Raji (cell line): Measurements from ENCODE around the gene NXPH4.

Experiments
- POLR2A ChIP-seq: IDR thresholded peaks from 2 replicates; pipeline ENCODE4 v1.6.1; 2011; ENCODE audit warnings: low read depth, low read length, control low read depth; ENCODE audit not compliant: insufficient read depth

NXPH4 gene

DNA sequence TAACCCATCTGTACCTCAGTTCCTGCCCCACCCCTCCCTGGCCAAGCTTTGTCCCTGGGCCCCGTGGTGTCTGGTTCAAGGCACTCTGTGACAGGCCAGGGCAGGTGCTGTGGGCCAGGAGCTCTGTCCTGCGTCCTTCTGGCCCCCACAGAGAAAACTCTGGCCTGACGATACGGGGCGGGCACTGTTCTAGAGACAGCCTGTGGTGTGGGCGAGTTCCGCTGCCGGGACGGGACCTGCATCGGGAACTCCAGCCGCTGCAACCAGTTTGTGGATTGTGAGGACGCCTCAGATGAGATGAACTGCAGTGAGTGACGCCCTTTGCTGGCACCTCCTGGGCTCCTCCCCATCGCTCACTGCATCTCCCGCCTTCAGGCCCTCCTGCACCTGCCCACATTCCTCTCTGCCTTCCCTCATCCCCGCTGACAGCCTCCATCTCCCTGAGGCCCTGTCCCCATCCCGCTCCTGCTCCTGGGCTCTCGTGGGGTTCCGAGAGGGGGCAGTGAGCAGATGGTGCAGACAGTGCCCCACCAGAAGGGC is 22.8 kb upstream of the NXPH4 start:
- no peak for TF ChIP-seq POLR2A

GRCh38 chr12:57194253-57194652 is 22.3 kb upstream of the NXPH4 start:
- no peak for TF ChIP-seq POLR2A

DNA sequence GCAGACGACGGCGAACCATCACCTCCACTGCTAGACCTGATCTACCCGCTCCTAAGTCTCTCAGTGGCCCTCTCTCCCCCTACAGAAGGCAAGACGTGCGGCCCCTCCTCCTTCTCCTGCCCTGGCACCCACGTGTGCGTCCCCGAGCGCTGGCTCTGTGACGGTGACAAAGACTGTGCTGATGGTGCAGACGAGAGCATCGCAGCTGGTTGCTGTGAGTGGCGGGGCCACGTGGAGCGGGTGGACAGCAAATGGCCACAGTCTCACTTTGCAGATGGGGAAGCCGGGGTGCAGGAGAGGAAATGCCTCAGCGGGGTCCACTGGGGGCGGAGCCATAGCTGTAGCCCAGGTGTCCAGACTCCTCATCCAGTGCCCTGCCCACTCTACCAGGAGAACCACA is 21.4 kb upstream of the NXPH4 start:
- no peak for TF ChIP-seq POLR2A

DNA sequence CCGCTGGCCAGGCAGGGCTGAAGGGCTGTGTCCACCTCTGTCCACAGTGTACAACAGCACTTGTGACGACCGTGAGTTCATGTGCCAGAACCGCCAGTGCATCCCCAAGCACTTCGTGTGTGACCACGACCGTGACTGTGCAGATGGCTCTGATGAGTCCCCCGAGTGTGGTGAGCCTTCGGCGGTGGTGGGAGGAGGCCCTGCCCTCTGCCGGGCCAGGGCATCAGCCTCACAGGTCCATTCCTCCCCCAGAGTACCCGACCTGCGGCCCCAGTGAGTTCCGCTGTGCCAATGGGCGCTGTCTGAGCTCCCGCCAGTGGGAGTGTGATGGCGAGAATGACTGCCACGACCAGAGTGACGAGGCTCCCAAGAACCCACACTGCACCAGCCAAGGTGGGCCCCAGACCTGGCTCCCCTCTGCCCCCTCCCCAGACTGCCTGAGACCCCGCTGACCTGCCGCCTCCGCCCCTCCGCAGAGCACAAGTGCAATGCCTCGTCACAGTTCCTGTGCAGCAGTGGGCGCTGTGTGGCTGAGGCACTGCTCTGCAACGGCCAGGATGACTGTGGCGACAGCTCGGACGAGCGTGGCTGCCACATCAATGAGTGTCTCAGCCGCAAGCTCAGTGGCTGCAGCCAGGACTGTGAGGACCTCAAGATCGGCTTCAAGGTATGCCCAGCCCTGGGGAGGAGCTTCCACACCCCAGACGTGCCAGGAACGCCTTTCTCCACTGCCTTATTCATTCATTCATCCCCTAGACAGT is 20.8 kb upstream of the NXPH4 start:
- TF ChIP-seq POLR2A, result no peak

- no peak for TF ChIP-seq POLR2A
These were observed 20.2 kb upstream of the NXPH4 start for GRCh38 chr12:57196439-57196838.

DNA sequence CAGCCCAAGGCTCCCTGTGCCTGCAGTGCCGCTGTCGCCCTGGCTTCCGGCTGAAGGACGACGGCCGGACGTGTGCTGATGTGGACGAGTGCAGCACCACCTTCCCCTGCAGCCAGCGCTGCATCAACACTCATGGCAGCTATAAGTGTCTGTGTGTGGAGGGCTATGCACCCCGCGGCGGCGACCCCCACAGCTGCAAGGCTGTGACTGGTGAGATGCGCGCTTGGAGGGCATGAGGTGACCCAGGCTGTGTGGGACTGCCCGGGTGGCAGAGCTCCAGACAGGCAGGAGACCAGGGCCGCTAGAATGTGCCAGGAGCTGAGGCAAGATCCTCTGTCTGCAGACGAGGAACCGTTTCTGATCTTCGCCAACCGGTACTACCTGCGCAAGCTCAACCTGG is 19.6 kb upstream of the NXPH4 start:
- no peak for TF ChIP-seq POLR2A

- no peak for TF ChIP-seq POLR2A
These were observed 18.3 kb upstream of the NXPH4 start for GRCh38 chr12:57198329-57198728.

DNA sequence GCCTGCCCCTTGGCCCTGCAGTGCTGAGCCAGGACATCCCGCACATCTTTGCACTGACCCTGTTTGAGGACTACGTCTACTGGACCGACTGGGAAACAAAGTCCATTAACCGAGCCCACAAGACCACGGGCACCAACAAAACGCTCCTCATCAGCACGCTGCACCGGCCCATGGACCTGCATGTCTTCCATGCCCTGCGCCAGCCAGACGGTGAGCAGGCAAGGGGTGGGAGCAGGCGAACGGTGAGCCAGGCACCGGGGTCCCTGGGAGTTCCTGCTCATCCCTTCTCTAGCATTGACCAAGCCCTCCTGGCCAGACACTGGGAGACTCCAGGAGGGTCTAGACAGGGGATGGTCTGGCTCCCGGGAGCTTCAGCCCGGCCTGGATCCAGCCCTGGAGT is 17.4 kb upstream of the NXPH4 start:
- TF ChIP-seq POLR2A, result no peak

DNA sequence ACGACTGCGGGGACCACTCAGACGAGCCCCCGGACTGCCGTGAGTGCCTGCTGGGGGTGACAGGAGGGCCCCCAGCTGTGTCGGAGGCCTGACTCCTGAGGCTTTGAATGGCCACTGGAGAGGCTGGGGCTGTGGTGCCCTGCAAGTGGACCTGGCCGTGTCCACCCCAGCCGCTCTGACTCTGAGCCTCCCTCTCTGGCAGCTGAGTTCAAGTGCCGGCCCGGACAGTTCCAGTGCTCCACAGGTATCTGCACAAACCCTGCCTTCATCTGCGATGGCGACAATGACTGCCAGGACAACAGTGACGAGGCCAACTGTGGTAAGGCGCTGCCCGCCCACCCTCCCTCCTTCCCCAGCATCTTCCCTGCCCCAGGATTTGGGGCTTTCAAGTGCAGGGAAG is 16.1 kb upstream of the NXPH4 start:
- no peak for TF ChIP-seq POLR2A

DNA sequence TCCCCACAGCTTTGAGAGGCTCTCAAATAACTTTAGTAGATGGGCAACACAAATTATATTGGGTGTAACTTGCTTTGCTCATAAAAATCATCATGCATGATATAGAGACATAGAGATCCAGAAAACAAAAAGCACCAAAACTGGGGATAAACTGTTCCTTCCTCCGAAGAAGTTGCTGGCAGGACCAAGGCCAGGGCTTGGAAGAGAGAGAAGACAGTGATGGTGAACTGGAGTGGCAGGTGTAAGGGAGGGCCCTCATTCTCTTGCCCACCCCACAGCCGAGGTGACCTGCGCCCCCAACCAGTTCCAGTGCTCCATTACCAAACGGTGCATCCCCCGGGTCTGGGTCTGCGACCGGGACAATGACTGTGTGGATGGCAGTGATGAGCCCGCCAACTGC is 15.4 kb upstream of the NXPH4 start:
- TF ChIP-seq POLR2A, result no peak

DNA sequence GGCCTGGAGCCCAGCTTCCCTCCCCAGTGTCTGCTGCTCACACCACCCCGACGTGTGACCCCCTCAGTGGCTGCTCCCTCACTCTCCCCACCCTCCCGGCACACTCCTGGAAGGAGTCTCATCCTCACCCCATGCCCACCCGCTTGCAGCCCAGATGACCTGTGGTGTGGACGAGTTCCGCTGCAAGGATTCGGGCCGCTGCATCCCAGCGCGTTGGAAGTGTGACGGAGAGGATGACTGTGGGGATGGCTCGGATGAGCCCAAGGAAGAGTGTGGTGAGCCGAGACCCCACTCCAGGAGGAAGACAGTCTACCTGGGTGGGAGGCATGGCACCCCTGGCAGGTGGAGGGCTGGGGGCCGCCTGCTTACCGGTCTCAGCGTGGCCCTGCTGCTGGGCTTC is 15.0 kb upstream of the NXPH4 start:
- no peak for TF ChIP-seq POLR2A

- no peak for TF ChIP-seq POLR2A
These were observed 14.3 kb upstream of the NXPH4 start for GRCh38 chr12:57202321-57202720.

DNA sequence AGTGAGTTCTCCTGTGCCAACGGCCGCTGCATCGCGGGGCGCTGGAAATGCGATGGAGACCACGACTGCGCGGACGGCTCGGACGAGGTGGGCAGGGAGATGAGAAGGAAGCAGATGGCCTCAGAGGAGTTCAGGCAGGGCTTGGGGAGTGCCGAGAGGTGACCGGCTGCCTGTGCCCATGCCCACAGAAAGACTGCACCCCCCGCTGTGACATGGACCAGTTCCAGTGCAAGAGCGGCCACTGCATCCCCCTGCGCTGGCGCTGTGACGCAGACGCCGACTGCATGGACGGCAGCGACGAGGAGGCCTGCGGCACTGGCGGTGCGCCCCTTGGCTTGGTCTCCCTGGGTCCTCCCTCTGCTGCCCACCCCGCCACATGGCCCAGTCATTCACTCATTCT is 13.4 kb upstream of the NXPH4 start:
- no peak for TF ChIP-seq POLR2A

GRCh38 chr12:57203791-57204190 is 12.8 kb upstream of the NXPH4 start:
- no peak for TF ChIP-seq POLR2A

DNA sequence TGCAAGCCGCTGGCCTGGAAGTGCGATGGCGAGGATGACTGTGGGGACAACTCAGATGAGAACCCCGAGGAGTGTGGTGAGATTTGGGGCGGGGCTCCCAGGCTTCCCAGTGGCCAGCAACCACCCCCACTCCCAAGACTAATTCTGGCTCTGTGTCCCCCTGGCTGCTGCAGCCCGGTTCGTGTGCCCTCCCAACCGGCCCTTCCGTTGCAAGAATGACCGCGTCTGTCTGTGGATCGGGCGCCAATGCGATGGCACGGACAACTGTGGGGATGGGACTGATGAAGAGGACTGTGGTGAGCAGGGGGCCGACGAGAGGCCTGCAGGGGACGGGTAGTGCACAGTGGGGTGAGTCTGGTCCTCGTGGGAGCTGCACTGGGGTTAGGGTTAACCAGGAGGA is 12.1 kb upstream of the NXPH4 start:
- TF ChIP-seq POLR2A, result no peak

GRCh38 chr12:57205186-57205585 is 11.4 kb upstream of the NXPH4 start:
- no peak for TF ChIP-seq POLR2A

- TF ChIP-seq POLR2A, result no peak
These were observed 10.7 kb upstream of the NXPH4 start for GRCh38 chr12:57205931-57206330.
